SIG-M5 treated with dmso at 0.1 percent for 504 hours (cell line): ENCODE data around the gene LCE2B.
A peak's percentile ranks its signal among the peaks of the same experiment; 100 is the strongest.
"Not testable (repeated sequence)": the region's sequence is repeated elsewhere in the genome, so short reads cannot be mapped to it uniquely, and the experiment has no call there.

Source experiments
- DNase-seq: peaks from one replicate; lab custom pipeline; 2025; ENCODE audit not compliant: unreplicated experiment; lab: John Stamatoyannopoulos, UW

The LCE2B gene, protein sequence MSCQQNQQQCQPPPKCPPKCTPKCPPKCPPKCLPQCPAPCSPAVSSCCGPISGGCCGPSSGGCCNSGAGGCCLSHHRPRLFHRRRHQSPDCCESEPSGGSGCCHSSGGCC

DNA sequence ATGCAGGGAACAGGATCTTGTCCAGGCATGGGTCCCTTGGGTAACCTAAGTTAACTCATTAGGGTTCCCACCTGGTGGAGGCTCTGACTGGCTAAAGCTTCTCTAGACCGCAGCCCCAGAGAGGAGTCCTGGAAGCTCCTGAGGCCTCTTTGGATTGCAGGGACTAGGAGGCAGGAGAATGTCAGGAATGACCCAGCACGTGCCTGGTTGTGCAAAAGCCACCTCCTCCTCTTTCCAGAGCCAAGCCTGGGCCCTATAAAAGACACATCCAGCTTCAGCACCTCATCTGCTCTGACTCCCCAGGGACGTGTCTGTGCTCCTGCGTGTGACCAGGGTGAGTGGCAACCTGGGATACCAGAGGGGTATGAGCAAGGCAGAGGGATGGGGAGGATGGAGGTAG, at the start of gene LCE2B:
TSS of gene LCE2B (plus strand) at position 301 of the 400 bp plus-strand sequence. CDS start 721 bp downstream, outside the sequence.
- DNase-seq, result not testable (repeated sequence)

DNA sequence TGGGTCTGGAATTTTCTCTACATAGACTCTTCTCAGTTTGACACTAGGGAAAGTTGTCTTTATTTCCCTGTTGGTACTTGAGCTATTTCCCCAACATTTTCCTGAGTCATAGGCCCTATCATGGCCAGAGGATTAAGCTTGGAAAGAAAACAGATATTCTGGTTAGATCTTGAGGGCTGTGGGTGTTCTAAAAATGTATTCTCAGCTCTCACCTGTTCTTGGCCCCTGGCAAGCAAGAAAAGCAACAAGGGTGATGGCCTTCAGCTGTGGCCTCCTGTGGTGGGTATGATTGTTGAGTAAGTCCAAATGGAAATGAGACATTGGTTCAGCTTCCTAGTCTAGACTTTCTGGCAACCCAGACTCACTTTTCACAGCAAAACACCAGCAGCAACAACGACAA, 45.6 kb upstream of the LCE2B start:
- DNase-seq, result no peak

DNA sequence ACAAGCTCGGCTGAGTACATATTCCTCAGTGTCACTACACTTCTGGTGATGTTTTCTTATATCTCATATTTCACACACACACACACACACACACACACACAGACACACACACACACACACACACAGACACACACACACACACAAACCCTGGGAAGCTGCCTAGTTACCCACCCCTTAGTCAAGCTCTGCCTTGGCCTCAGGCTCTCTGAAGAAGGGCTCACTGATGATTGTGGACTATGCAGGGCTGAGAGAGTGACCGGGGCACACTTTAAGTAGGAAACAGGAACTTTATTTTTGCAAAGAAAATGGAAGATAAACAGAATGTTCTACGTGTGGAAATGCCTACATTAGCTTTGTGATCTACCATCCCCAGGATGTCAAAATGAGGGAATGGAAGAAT, 42.0 kb upstream of the LCE2B start:
- no peak for DNase-seq

DNA sequence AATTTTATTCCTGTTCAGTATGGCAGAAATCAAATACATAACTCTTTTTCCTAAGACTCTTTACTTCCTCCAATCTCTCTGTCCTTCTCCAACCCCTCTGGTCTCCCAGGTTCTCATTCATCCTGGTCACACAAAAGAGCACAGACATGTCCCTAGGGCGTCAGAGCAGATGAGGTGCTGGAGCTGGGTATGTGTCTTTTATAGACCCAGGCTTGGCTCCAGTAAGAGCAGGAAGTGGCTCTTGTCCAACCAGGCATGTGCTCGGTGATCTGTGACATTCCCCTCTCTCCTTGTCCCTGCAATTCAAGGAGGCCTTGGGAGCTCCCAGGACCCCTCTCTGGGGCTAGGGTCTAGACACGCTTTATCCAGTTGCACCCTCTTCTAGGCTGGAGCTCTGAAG, 40.8 kb upstream of the LCE2B start:
- no peak for DNase-seq

DNA sequence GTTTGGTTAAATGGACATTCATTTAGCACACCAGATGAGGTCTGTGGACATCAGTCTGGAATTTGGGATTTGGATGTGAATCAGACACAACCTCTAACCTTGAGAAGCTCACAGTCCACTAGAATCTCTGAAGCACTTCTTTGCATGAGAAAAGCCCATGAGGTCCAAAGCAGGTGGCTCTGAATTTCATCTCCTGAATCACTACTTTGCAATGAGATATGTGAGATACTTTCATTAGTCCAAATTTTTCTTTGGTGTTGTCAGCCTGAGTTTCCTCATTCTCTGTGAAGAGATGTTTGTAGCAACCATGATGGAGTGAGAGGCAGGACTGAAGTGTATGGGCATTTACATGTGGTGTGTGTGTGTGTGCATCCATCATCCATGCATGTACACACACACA, 39.3 kb upstream of the LCE2B start:
- no peak for DNase-seq

DNA sequence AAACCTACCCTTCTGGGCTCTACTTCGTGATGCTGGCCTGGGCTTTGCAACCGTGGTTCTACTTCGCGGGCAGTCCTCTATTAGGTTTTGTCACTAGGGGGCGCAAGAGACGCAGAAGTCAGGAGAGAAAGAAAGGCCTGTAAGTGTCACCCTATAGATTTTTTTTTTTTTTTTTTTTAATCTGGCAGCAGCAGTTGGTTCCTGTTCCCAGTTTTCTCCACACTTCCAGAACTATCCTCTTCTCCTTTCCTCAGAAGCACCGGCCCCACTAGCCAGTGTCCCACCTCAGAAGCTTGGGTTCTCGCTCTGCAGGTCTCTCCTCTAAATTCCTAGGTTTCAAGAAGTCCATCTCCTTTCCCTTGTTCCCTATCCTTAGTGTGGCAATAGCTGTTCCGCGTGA, 31.8 kb upstream of the LCE2B start:
- DNase-seq, result peak; percentile 48

DNA sequence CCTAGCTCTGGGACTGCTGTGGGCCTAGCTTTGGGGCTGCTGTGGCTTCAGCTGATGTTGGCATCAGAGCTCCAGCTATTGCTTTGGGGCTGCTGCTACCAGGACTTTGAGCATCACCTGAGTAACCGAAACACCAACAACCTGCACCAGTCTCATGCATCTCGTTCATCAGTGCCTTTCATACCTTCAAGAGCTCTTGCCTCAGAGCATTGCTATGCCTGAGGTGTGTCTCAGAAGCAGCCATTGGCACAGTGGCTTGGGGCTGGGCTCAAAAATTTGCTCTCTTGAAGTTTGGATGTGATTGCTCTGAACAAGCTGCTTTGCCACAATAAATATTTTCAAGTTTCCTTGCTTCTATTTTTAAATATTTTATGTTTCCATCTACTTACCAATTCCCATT, 29.5 kb upstream of the LCE2B start:
- no peak for DNase-seq

DNA sequence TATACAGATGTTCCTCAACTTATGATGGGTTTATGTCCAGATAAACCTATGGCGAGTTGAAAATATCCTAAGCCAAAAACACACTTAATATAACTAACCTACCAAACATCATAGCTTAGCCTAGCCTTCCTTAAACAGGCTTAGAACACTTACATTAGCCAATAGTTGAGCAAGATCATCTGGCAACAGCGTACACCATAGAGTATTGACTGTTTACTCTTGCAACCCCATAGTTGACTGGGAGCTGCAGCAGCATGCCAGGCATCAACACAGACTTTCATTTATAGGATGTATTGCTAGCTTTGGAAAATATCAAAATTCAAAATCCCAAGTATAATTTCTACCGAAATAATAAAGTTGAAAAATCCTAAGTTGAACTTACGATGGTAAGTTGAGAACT, 28.2 kb upstream of the LCE2B start:
- no peak for DNase-seq

DNA sequence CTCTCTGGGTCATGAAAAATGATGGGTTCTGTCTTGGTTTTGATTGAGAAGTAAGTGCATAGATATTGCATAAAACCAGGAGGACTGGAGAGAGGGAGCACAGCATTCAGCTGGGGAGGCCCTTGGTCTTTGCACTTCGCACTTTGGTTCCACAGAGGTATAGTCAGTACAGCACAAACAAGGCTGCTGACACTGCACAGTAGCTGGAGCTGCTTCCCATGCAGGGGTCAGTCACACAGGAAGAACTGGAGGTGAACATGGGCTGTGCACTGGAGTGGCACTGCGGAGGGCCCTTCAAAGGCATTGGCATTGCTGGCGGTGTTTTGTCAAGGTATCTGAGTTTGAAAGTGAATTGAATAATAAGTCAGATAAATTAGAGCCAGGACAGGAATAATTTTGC, 27.3 kb upstream of the LCE2B start:
- DNase-seq, result no peak

DNA sequence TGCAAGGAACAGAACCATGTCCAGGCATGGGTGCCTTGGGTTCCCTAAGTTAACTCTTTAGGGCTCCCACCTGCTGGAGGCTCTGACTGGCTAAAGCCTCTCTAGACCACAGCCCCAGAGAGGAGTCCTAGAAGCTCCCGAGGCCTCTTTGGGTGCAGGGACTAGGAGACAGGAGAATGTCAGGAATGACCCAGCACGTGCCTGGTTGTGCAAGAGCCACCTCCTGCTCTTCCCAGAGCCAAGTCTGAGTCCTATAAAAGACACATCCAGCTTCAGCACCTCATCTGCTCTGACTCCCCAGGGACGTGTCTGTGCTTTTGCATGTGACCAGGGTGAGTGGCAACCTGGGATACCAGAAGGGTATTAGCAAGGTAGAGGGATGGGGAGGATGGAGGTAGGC, 22.8 kb upstream of the LCE2B start, which contains the start of gene LCE2D:
TSS of gene LCE2D (plus strand) at position 283 of the 400 bp plus-strand sequence. CDS start 726 bp downstream, outside the sequence.
- no peak for DNase-seq

DNA sequence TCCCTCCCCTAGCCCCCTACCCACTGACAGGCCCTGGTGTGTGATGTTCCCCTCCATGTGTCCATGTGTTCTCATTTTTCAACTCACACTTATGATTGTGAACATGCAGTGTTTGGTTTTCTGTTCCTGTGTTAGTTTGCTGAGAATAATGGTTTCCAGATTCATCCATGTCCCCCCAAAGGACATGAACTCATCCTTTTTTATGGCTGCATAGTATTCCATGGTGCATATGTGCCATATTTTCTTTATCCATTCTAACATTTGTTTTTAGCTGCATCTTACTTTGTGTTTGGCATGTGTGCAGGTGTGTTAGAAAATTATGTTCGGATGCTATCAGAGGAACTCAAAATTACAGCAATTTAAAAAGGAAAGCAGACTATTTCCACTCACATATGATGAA, 19.8 kb upstream of the LCE2B start:
- not testable (repeated sequence) for DNase-seq

DNA sequence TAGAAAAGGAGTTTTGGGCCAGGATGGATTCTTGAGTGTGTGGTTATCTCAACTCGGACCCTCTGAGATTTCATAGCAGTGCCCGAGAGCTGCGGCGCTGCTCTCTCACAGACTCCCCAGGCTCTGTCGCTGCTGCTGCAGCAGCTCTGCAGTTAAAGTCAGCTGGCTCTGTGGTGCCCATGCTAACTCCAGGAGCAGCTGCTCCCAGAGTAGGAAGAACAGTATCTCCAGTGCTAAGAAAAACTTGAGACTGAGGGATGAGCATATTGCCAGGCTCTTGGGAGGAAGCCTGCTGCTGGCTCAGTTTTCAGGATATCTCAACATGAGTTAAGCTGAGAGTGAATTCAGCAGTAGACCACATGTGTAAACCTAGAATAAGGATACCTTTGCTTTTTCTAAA, 18.3 kb upstream of the LCE2B start:
- no peak for DNase-seq

DNA sequence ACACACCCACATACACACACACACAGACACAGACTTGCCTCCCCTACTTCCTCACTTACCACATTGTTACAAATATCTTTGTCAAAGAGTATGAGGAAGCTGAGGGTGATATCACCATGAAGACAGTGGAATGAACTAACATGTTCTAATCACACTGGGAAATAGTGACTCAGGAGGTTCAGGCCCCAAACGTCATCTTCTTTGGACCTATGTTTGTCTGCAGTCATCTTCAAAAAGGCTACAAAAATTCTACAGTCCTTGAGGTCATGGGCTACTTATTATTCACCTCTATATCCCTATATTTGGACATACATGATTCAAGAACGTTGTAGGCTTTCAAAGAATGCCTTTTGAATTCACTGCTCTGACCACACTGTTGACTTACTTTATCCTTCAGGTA, 12.9 kb upstream of the LCE2B start:
- no peak for DNase-seq

DNA sequence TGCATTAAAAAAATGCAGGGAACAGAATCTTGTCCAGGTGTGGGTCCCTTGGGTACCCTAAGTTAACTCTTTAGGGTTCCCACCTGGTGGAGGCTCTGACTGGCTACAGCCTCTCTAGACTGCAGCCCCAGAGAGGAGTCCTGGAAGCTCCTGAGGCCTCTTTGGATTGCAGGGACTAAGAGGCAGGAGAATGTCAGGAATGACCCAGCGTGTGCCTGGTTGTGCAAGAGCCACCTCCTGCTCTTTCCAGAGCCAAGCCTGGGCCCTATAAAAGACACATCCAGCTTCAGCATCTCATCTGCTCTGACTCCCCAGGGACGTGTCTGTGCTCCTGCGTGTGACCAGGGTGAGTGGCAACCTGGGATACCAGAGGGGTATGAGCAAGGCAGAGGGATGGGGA, 10.9 kb upstream of the LCE2B start, which contains the start of gene LCE2C:
TSS of gene LCE2C (plus strand) at position 297 of the 400 bp plus-strand sequence. CDS start 737 bp downstream, outside the sequence.
- not testable (repeated sequence) for DNase-seq

DNA sequence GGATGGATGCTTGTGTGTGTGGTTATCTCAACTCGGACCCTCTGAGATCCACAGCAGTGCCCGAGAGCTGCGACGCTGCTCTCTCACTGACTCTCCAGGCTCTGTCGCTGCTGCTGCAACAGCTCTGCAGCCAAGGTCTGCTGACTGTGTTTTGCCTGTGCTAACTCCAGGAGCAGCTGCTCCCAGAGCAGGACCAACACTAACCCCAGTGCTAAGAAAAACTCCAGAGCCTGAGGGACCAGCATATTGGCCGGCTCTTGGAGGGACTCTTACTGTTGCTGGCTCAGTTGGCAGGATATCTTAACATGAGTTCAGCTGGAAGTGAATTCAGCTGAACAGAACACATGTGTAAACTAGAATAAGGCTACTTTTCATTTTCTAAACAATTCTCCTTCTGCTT, 6.5 kb upstream of the LCE2B start:
- DNase-seq, result no peak

DNA sequence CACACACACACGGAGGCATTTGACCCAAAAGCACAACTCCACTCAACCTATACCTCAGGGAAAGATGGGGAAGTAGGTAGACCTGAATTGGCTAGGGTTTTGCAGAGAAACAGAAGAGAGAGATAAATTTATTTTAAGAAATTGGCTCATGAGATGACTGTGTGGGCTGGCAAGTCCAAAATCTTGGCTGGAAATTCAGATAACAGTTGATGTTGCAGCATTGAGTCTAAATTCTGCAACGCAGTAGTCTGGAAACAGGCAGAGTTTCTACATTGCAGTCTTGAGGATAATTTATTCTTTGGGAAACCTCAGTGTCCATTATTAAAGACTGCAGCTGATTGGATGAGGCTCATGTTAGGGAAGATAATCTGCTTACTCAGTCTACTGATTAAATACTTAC, 4.3 kb upstream of the LCE2B start:
- no peak for DNase-seq

DNA sequence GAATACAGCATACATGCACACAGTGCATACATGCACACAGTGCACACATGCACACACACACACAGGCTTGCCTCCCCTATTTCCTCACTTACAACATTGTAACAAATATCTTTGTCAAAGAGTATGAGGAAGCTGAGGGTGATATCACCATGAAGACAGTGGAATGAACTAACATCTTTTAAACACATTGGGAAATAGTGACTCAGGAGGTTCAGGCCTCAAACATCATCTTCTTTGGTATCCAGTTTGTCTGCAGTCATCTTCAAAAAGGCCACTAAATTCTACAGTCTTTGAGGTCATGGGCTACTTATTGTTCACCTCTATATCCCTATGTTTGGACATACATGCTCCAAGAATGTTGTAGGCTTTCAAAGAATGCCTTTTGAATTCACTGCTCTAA, 2.1 kb upstream of the LCE2B start:
- DNase-seq, result no peak

DNA sequence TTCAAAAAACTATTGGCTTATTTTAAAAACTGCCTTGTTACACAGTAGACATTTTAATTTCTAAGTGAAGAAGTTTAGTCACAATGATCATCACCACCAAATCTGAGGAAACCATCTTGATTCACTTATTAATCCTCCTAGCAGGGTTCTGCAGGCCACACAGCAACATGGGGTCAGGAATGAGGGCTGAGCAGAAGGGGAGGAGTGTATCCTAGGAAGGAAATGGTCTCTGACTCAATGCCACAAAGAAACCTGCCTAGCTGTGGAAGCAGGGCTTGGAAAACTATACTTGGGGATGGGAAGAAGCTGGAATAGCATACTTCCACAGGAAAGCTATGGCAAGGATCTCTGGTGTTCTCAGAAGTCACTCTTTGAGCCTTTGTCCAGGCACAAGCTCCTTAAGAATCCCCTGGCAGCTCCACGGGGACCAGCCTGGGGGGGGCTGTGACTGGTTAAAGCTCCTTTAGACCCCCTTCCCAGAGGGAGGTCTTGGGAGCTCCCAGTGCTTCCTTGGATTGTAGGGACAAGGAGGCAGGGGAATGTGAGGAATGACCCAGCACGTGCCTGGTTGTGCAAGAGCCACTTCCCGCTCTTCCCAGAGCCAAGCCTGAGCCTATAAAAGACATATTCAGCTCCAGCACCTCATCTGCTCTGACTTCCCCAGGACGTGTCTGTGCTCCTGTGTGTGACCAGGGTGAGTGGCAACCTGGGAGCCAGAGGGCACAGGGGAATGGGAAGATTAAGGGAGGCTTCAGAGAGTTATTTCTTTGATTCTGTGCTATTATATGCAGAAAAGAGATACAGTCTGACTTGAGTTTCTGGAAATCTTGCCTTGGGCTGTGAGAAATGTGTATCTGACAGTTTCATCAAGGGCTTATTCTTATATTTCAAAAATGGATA, 12.0 kb downstream of the LCE2B start, which contains the start of gene LCE2A:
TSS of gene LCE2A (plus strand) at position 645 of the 900 bp plus-strand sequence. CDS start 557 bp downstream, outside the sequence.
- no peak for DNase-seq

DNA sequence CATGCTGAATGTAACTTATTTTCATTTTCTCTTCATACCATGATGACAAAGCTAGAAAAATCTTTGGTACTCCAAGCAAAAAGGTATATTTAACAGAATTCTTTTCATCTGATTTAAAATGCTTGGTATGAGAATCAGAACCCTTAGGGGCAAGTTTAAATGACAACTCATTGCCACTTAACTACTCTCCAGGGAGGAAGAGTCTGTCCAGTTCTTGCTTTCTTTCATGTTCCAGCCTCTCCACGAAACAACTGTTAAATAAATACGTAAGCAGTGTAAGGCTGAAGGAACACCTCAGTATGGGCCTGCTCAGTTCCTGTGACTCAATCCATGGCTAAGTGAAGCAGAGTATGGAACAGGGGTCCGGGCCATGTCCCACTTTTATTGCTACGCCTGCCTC, 13.8 kb downstream of the LCE2B start:
- no peak for DNase-seq

DNA sequence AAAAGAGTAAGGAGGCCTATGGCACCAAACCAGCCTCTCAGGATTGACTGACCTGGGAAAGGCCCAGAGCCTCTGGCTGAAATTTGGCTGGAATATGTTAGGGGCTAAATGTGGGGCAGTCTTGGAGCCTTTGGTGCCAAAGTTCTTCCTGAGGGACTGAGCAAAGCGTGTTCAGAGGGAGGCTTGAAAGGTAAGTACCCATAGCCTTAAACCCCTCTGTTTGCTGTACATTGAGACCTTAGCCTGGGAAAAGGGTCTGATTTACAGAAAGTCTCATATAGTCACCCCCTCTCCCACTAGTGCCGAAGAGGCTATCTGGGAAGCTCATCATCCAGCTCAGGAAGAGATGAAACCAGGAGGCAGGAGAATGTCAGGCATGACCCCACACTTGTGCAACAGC, 21.9 kb downstream of the LCE2B start, which contains the start of gene LCE4A:
TSS of gene LCE4A (plus strand) at position 301 of the 400 bp plus-strand sequence. CDS start 916 bp downstream, outside the sequence.
- DNase-seq, result no peak

DNA sequence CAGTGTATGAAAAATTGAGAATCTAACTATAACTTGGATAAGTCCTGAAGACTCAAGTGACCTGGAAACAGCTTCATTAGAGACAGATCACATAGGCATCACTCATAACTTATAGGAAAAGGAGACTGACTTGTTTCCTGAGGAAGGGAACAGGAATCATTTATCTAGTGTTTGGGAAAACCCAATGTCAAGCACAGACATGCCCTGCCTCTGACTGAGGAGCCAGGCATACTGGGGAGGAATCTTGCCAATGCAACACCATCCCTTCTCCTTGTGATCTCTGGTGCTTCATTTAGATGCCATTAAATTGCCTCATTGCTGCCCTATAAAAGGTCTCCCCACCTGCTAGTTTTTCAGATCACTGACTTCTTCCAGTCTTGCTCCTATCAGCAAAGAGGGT, 32.3 kb downstream of the LCE2B start:
- DNase-seq, result no peak

DNA sequence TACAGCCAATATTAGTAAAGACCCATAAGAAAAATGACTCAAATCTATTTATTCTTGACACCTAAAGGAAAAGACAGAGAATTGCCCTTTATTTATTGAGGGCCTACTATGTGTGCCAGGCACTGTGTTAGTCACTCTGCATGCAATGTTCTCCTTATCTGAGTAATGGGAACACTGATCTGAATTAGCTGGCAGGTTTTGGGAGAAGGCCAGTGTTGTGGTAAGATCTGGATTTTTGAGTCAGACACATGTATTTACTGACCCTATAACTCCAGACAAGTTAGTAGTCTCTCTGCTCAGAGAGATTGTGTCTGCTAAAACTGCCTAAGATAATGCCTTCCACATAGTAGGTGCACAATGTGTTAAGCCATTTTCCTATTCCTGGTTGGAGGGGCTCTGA, 39.3 kb downstream of the LCE2B start:
- DNase-seq, result no peak
